OCI-LY1 (cell line): ENCODE measurements around the gene NSA2.

Experiments used
- CTCF ChIP-seq: fragments of 200-600 bp; sonication (generic), shearing (Covaris generic); IDR thresholded peaks from 2 replicates; pipeline ENCODE4 v1.5.1; 2017; ENCODE audit warnings: mild to moderate bottlenecking, antibody characterized with exemption, low read length, moderate library complexity, mixed read lengths
- EZH2 ChIP-seq: fragments of 200-600 bp; sonication (generic), shearing (Covaris generic); IDR thresholded peaks from 2 replicates; pipeline ENCODE4 v1.8.0; 2017; ENCODE audit warnings: borderline replicate concordance, mixed run types, mild to moderate bottlenecking, antibody characterized with exemption, low read length, moderate library complexity, mixed read lengths

DNA sequence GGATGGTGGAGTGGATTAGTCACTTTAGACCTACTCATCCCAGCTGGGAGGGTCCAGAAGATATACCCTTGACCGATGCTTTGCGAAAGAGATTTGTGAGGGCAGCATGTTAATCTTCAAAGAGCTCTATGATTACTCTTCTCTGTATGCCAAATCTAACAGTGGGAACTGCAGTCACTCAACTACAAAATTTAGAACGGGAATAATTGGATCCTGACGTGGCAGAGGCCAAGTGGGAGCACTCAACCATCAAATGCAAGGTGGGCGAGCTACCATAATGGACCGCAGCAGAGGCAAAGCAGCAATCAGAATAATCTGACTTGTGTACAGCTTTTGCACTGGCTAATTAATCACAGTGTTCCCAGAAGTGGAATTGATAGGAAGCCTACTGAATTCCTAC lies 20.4 kb downstream of the NSA2 start:
- TF ChIP-seq CTCF = no peak
- no peak for TF ChIP-seq EZH2
